ENCODE data around the gene TAF4B. TPM values are rescaled to one million over a fixed set of nuclear protein-coding genes. Genes with fewer than 3 reads are reported as not detected.

Gene TAF4B
- total and polyA plus RNA-seq, 2 experiments from 2014 or later = 1.4 TPM; not detected in 1

DNA sequence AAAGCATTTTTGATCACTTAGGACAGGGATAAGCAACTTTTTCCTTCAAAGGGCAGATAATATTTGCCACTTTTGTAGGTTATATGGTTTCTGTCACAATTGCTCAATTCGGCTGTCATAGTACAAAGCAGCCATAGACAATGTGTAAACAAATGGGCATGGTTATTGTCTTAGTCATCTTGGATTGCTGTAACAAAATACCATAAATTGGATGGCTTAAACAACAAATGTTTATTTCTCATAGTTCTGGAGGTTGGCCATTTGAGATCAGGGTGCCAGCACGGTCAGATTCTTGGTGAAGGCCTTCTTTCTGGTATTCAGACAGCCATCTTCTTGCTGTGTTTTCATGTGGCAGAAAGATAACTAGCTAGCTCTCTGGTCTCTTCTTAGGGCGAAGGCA lies 91.2 kb downstream of the TAF4B start:
- no peaks in the 10 kb centered on the region for H3K4me1 ChIP-seq (ENCODE audit: insufficient read depth)
- no peaks in the 10 kb centered on the region for H3K9me2 ChIP-seq (replicated peaks; ENCODE audit: insufficient read depth)
- H3K79me2 ChIP-seq = no peaks in the 10 kb centered on the region
- TF ChIP-seq EZH2 (IDR thresholded peaks at IDR 0.05; ENCODE audit: borderline replicate concordance) (no peak), EZH2phosphoT487 (IDR thresholded peaks at IDR 0.05; ENCODE audit: low read depth, severe bottlenecking, unreplicated experiment) (no peak), CTCF (IDR thresholded peaks at IDR 0.05; ENCODE audit: poor library complexity) (no peak)
- H3K36me3 ChIP-seq (replicated peaks; ENCODE audit: insufficient read depth, low read depth) = no peaks in the 10 kb centered on the region
- H3K27me3 ChIP-seq = no peaks in the 10 kb centered on the region
- no peak for DNase-seq (ENCODE audit: low spot score)
- H4K20me1 ChIP-seq (ENCODE audit: insufficient read depth, poor library complexity, severe bottlenecking) = no peaks in the 10 kb centered on the region
- H3K4me2 ChIP-seq = no peak overlapping the region
- no peak overlapping the region for H3K27ac ChIP-seq
- H3K4me3 ChIP-seq = no peak overlapping the region
- no peak overlapping the region for H2AFZ ChIP-seq
- 82% methylated on average over 3 of the region's 3 CpGs for WGBS (ENCODE audit: low lambda C conversion rate, missing lambda C conversion rate)
- H3K9me3 ChIP-seq (ENCODE audit: low read depth) = no peaks in the 10 kb centered on the region

DNA sequence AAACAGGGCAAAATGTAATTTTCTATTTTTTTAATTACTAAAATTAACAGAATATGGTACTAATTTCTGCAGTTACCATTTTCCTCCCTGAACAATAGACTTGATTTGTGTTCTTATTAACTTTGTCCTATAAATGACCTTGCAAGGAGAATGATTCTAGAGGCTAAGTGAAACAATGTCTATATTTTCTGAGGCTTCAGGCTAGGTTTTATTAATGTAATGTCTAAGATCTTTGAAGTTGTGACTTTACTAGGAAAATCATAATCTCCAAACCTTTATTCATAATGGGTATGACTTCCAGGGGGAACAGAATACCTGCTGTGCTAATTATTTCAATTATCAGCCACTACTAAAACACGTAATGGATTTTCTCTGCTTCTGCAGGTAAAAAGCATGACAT lies 94.4 kb downstream of the TAF4B start:
- Histone ChIP-seq H3K4me1 (ENCODE audit: insufficient read depth) (no peaks in the 10 kb centered on the region), H3K36me3 (replicated peaks; ENCODE audit: insufficient read depth, low read depth) (no peaks in the 10 kb centered on the region), H3K9me2 (replicated peaks; ENCODE audit: insufficient read depth) (no peaks in the 10 kb centered on the region), H3K79me2 (no peaks in the 10 kb centered on the region), H3K4me3 (no peak overlapping the region), H2AFZ (no peak overlapping the region), H3K4me2 (no peak overlapping the region), H3K27ac (no peak overlapping the region), H3K27me3 (no peaks in the 10 kb centered on the region), H4K20me1 (ENCODE audit: insufficient read depth, poor library complexity, severe bottlenecking) (no peaks in the 10 kb centered on the region), H3K9me3 (ENCODE audit: low read depth) (no peaks in the 10 kb centered on the region)
- no peak for TF ChIP-seq CTCF (IDR thresholded peaks at IDR 0.05; ENCODE audit: poor library complexity)
- TF ChIP-seq EZH2phosphoT487 (IDR thresholded peaks at IDR 0.05; ENCODE audit: low read depth, severe bottlenecking, unreplicated experiment) = no peak
- TF ChIP-seq EZH2 (IDR thresholded peaks at IDR 0.05; ENCODE audit: borderline replicate concordance) = no peak
- DNase-seq (ENCODE audit: low spot score) = no peak
- 81% methylated on average over 1 of the region's 1 CpG for WGBS (ENCODE audit: low lambda C conversion rate, missing lambda C conversion rate)

DNA sequence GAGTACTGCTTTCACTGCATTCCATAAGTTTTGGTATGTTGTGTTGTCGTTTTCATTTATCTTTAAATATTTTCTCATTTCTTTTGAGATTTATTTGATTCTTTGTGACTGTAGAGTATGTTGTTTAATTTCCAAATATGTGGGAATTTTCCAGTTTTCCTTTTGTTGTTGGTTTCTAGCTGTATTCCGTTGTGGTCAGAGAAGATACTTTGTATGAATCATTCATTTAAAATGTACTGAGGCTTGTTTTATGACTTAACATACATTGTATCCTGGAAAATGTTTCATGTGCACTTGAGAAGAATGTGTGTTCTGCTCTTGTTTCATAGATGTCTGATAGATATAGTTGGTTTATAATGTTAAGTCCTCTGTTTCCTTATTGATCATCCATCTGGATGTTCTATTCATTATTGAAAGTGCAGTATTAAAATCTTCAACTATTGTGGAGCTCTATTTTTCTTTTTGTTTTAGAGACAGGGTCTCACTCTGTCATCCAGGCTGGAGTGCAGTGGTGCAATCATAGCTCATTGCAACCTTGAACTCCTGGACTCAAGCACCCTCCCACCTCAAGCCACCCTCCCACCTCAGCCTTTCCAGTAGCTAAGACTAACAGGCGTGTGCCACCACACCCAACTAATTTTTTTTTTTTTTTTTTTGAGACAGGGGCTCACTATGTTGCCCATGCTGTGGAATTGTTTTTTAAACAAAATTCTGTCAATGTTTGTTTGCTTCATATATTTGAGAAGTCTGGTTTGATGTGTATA lies 96.8 kb downstream of the TAF4B start:
- Histone ChIP-seq H3K4me1 (ENCODE audit: insufficient read depth) (no peaks in the 10 kb centered on the region), H3K4me2 (no peak overlapping the region), H3K36me3 (replicated peaks; ENCODE audit: insufficient read depth, low read depth) (no peaks in the 10 kb centered on the region), H3K9me2 (replicated peaks; ENCODE audit: insufficient read depth) (no peaks in the 10 kb centered on the region), H3K9me3 (ENCODE audit: low read depth) (no peaks in the 10 kb centered on the region), H2AFZ (no peak overlapping the region), H4K20me1 (ENCODE audit: insufficient read depth, poor library complexity, severe bottlenecking) (no peaks in the 10 kb centered on the region), H3K4me3 (no peak overlapping the region), H3K79me2 (no peaks in the 10 kb centered on the region), H3K27me3 (no peaks in the 10 kb centered on the region), H3K27ac (no peak overlapping the region)
- WGBS (ENCODE audit: low lambda C conversion rate, missing lambda C conversion rate) = 92% methylated on average over 3 of the region's 3 CpGs
- no peak for TF ChIP-seq CTCF (IDR thresholded peaks at IDR 0.05; ENCODE audit: poor library complexity)
- TF ChIP-seq EZH2phosphoT487 (IDR thresholded peaks at IDR 0.05; ENCODE audit: low read depth, severe bottlenecking, unreplicated experiment) = no peak
- TF ChIP-seq EZH2 (IDR thresholded peaks at IDR 0.05; ENCODE audit: borderline replicate concordance) = no peak
- DNase-seq (ENCODE audit: low spot score) = no peak
